ENCODE data around the gene KIR2DL1.
"Not testable (repeated sequence)": the region's sequence is repeated elsewhere in the genome, so short reads cannot be mapped to it uniquely, and the experiment has no call there.

Gene KIR2DL1

GRCh38 chr19:54772666-54773065 lies 3.1 kb downstream of the KIR2DL1 start:
- DNase-seq = not testable (repeated sequence)

GRCh38 chr19:54775095-54775815 lies 5.7 kb downstream of the KIR2DL1 start:
- not testable (repeated sequence) for DNase-seq

GRCh38 chr19:54775830-54776229 lies 6.2 kb downstream of the KIR2DL1 start:
- DNase-seq = not testable (repeated sequence)

GRCh38 chr19:54777851-54778250 lies 8.3 kb downstream of the KIR2DL1 start:
- not testable (repeated sequence) for DNase-seq

GRCh38 chr19:54778896-54779295 lies 9.3 kb downstream of the KIR2DL1 start:
- DNase-seq = peak; percentile 30

GRCh38 chr19:54782916-54783315 lies 13.3 kb downstream of the KIR2DL1 start:
- DNase-seq = not testable (repeated sequence)

- DNase-seq = not testable (repeated sequence)
Measured at GRCh38 chr19:54786091-54786723, 16.6 kb downstream of the KIR2DL1 start.

- not testable (repeated sequence) for DNase-seq
Measured at GRCh38 chr19:54788154-54788553, 18.6 kb downstream of the KIR2DL1 start.

GRCh38 chr19:54790711-54791110 lies 21.1 kb downstream of the KIR2DL1 start:
- no peak for DNase-seq

GRCh38 chr19:54791476-54791875 lies 21.9 kb downstream of the KIR2DL1 start:
- no peak for DNase-seq

GRCh38 chr19:54792814-54793213 lies 23.2 kb downstream of the KIR2DL1 start:
- DNase-seq = no peak

- DNase-seq = peak; percentile 52
Measured at GRCh38 chr19:54795758-54796157, 26.2 kb downstream of the KIR2DL1 start.

GRCh38 chr19:54803410-54803809 lies 33.8 kb downstream of the KIR2DL1 start, which contains the start of gene KIR2DL4:
Gene KIR2DL4, plus strand, starts transcription at chr19:54803610. Its CDS starts 42 bp downstream, at chr19:54803652.
- DNase-seq = no peak

GRCh38 chr19:54804101-54804500 lies 34.5 kb downstream of the KIR2DL1 start:
- DNase-seq = no peak

- DNase-seq = no peak
Measured at GRCh38 chr19:54804571-54804970, 35.0 kb downstream of the KIR2DL1 start.

GRCh38 chr19:54805665-54806515 lies 36.3 kb downstream of the KIR2DL1 start:
- DNase-seq = no peak

GRCh38 chr19:54806516-54806838 lies 36.9 kb downstream of the KIR2DL1 start:
- DNase-seq = no peak

- not testable (repeated sequence) for DNase-seq
Measured at GRCh38 chr19:54814571-54814970, 45.0 kb downstream of the KIR2DL1 start.

GRCh38 chr19:54816251-54816650 lies 46.7 kb downstream of the KIR2DL1 start, which contains the start of gene KIR3DL1:
Gene KIR3DL1, plus strand, starts transcription at chr19:54816468.
- DNase-seq = not testable (repeated sequence)

GRCh38 chr19:54817670-54818536 lies 48.3 kb downstream of the KIR2DL1 start:
- no peak for DNase-seq

- DNase-seq = not testable (repeated sequence)
Measured at GRCh38 chr19:54824416-54824815, 54.8 kb downstream of the KIR2DL1 start.

GRCh38 chr19:54825326-54825725 lies 55.7 kb downstream of the KIR2DL1 start:
- DNase-seq = not testable (repeated sequence)

All from GF-D8 (cell line).